Myocyte (in vitro differentiated cells): Measurements from ENCODE around the gene RALY. TPM values are rescaled to one million over a fixed set of nuclear protein-coding genes. Genes with fewer than 3 reads are reported as not detected.
"Not testable (repeated sequence)": the region's sequence is repeated elsewhere in the genome, so short reads cannot be mapped to it uniquely, and the experiment has no call there.

Source experiments
- DNase-seq: peaks from one replicate; pipeline ENCODE4 v3.0.0-alpha.2; 2012; ENCODE audit warnings: low read depth
- total RNA-seq: library from RNA; depleted of rRNA; stranded (reverse); fragments of >200 nt; gene quantifications from 2 replicates; pipeline ENCODE4 v1.2.3, GENCODE V29; 2014

Gene RALY
- total RNA-seq, 1 donor from 2014 or later = 136 TPM

DNA sequence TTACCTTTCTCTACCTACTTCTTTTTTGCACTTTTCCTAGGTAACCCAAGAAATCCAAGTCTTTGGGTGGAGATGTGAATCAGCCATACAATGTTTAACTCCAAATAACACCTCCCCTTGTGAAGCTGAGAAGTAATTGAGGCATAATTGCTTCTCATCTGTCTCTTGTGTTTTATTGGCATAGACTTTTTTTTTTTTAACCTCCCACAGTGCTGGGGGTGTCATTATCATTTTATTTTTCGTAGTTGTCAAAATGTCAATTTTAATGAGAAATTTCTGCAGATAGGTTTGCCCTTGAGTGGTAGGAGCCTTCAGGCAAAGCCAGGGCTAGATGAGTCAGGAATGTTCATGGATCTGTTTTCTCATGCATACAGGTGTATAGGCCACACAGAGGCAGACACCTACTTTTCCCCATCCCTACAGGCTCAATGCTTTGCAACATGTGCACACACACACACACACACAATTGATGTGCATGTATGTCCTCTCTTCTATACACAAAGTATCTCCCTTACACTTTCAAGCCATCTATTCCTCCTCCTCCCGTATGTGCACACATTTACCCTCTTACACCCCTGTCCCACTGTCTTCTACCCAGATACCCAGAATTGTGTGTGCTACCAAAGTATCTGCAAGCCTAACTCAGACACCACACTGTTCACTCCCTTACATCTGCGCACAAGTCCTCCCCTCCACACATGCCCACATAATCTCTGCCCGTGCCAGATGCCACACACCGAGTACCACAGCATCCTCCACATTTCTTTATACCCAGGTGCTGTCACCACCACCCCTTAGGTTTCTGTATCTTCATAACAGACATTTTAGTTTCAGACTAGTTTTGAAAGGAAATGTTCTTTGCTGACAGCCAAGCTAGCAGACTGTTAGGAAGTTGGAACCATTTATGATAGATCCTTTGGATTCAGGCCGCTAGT, 22.0 kb downstream of the RALY start:
- DNase-seq = no peak

DNA sequence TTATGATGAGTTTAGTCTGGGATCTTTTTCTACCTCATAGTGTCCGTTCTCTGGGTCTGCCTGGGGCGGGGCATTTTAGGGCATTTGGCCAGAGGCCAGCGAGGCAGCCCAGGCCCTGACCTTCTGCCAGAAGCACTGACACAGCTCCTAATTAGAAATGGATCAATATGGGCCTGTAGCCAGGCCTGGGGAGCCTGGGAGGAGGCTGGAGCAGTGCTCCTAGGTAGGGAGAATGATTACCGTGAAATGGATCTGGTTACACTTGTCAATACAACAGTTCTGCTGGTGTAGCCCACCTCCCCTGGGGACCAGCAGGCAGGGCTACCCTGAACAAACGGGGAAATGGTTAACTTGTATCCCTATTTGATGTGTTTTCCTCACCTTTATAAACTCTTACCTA, 23.0 kb downstream of the RALY start:
- no peak for DNase-seq

DNA sequence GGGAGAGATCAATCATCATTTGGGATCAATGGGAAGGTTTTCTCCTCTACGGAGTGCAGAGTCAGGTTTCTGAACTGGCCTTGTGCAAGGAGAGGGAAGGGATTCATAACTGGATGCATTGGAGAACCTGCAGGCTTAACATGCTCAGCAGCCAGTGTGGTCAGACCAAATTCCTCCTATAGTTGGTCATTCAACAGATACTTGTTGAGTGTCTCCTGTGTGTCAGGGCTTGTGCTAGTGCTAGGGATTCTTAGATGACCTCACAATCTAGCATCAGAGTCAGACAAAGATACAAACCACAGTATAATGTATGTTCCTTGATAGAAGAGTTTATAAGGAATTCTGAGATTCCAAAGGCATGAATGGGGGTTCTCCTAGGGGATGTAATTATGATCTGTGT, 23.9 kb downstream of the RALY start:
- peak; percentile 58 for DNase-seq

DNA sequence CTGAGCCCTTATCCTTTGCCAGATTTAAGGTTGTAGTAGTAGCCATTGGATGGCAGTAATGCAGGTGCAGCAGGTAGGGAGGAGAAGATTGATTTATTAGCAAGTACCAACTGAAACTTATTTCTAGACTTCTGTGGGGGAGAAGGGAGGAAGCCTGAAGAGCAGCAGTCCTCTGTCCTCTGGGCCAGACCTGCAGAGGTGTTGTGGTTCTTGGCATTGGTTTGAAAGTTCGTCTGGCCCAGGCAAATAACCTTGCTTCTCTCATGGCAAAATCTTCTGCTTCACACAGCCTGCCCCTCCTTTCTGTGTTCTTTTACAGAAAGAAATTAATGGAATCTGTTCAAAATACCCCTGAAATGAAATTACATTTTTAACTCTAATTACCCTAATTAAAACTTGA, 24.5 kb downstream of the RALY start:
- DNase-seq = no peak

DNA sequence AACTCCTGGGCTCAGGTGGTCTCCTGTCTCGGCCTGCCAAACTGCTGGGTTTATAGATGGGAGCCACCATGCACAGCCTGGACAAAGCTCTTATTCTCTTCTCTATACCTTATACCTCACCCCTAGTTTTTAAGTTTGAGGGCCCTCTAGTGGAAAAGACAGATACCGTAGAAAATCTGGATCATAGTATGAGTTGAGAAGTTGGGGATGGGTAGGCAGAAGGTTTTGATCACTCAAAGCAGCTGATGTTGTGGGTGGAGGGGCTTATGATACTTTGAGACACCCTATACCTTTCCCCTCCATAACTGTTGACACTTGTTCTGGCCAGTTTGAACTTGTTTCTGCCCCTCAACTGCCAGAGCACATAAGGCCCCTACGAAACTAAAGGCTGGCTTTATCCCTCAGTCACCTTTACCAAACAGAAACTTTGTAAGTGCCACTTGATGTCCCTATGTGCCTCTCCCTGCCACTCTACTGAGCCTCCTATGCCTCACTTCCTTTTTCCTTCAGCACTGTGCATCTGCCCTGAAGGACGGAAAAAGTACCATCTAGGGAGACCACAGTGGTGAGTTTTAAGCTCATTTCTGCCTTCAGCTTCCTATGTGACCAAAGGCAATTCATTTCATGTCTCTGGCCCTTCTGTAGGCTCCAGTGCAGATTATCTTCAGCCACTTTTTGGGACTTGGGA, 28.6 kb downstream of the RALY start:
- DNase-seq = no peak

DNA sequence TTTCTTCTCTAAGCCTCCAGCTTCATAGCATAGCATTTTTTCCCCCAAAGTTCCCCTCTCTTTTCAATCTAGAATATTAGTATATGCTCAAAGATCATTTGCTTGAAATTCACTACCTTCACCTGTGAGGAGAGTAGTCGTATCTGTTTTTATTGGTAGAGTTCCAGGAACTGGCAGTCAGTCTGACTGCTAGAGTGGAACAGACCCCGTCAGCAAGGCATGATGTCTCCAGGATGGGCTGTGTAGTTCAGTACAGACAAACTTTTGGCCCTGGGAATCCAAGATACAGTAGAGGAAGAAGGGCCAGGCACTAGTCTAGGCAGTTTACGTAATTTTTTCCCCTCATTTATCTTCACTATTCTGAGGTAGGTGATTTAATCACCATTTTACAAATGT, 29.1 kb downstream of the RALY start:
- no peak for DNase-seq

DNA sequence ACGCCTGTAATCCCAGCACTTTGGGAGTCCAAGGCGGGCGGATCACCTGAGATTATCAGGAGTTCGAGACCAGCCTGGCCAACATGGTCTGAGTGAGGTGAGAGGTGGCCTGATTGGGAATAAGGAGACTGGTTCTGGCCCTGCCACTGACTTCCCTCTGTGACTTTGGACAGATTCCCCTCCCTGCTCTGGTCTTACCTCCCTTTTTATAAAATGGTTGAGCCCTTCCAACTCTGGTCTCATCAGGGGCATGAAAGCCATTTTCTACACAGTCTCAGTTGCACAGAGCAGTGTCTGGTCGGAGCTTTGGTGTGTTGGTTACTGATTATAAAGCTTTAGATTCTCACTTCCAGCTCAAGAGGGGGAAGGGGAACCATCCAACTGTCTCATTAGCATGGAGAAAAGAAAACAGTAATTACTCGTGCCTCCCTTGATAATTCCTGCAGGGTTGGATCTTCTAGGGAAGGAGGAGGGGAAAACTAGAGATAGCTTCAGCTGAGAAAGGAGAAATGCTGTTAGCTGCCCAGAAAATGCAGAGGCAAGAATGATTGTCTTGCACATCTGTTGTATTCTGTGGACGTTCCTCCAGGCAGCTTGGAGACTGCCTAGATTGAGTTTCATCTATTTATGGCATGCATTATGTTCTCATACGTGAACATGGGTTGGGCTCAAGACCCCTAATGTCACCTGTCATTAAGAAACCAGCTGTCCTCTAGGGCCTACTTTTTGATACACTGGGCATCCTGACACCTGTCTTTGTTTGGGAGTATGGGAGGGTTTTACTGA, 30.4 kb downstream of the RALY start:
- peak; percentile 85 for DNase-seq

DNA sequence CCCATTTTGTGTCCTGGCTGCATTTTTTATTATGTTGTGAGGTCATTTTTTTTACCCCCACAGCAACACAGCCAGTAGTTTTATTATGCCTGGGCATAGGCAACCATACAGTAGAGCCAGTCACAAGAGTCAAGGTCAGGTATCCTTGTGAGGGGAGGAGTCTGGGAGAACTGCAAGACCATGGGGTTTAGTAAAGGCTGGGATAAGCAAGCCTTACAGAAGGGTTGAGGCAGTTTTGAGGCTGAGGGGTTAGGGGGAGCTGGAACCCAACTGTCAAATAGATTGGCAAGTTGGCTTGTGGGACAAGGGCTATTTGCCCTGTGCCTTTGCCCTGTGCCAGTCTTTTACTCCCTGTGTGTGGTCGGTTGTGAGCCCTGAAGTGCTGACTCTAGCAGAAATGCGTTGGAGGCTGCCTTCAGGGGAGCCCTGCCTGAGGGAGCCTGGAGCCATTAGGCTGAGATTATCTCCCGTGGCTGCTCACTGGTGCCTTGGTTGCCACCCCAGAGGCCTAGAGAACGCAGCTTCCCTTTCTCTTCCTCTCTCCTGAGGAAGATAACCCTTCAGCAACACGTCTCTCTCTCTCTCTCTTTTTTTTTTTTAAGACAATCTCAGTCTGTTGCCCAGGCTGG, 31.1 kb downstream of the RALY start:
- no peak for DNase-seq

DNA sequence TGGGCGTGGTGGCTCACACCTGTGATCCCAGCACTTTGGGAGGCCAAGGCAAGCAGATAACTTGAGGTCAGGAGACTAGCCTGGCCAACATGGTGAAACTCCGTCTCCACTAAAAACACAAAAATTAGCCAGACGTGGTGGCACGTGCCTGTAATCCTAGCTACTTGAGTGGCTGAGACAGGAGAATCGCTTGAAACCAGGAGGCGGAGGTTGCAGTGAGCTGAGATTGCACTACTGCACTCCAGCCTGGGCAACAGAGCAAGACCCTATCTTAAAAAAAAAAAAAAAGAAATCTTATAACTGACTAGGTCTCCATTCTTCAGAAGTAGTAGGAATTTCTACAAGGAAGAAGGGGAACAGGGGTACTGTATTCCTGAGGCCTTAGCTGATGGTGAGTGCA, 34.3 kb downstream of the RALY start:
- not testable (repeated sequence) for DNase-seq

DNA sequence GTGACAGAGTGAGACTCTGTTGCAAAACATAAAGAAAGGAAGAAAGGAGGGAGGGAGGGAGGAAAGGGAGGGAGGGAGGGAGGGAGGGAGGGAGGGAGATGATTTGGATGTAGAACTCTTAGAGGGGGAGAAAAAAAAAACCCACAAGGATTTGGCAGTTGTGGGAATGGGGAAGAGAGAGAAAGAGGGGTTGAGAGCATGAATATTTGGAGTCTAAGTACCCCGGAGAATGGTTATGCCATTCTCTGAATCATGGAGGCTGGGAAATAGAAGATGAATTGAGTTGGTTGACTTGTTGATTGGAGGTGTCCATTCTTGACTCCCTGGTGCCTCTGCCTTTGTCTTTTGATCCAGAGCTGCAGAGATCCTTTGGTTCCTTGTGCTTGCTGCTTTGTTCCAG, 35.7 kb downstream of the RALY start:
- no peak for DNase-seq

DNA sequence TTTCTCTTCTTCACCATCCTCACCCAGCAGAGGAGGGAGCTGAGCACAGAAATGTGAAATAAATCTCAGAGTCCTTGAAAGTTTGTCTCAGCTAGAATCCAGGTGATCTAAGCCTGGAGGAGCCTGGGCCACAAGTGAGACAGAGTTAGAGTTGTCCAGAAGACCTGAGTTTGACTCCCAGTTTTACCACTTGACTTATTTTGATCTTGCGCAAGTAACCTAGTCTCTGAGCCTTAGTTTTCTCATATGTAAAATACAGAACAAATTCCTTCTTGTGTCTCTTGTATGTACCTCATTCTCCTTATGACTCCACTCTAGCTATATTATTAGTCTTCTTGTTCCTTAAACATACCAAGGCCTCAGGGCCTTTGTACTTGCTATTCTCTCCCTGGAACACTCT, 36.7 kb downstream of the RALY start:
- no peak for DNase-seq

DNA sequence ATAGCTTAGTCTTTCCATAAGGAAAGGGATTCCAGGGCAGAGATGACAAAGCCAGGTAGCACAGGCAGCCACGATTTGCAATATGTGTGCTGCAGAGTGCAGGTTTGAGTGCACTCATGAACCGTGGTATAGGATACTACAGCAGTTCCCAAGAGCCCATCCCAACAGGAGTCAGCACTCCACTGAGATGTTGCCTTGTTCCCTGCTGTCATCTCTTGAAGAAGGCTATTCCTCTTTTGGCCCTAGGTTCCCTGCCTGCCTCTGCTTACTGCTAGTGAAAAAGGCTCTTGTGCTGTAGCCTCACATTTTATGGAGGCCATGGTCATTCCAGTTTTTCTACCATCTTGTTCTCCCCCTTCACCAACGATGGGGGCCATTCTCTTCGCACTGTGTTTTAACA, 40.2 kb downstream of the RALY start:
- no peak for DNase-seq

DNA sequence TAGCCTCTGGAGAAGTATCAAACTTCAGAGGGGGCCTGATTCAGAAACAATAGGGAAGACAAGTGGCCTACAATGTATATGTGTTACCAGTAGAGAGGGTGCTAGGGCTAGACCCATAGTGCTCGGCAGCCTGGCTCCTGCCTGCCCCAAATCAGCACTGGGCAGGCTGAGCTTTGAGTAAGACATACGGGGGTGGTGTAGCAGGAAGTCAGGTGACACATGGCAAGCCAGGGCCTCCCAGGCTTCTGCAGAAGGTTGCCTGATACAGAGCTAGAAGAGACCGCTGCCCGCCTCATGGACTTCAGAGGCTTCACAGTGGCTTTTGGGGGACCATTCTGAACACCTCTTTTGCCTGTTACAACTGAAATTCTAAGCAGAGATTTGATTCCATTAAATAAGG, 43.4 kb downstream of the RALY start:
- no peak for DNase-seq

DNA sequence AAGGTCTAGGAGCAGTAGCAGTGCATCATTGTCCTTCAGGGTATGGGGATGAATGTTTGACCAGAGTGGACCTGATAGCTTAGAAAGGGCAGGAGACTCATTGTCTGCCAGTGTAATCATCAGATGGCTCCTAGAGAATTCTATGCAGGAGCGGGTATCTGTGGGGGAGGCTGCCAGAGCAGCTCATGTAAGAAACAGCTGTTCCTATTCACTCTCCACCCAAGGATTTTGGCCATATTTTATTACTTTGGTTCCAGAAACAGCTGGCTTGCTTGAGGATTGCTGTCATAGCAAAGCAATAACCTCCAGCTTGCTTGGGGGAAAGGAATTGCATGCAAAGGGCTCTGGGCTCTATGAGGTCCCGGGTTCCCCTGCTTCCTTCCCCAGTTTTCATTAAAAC, 44.1 kb downstream of the RALY start:
- DNase-seq = peak; percentile 91

DNA sequence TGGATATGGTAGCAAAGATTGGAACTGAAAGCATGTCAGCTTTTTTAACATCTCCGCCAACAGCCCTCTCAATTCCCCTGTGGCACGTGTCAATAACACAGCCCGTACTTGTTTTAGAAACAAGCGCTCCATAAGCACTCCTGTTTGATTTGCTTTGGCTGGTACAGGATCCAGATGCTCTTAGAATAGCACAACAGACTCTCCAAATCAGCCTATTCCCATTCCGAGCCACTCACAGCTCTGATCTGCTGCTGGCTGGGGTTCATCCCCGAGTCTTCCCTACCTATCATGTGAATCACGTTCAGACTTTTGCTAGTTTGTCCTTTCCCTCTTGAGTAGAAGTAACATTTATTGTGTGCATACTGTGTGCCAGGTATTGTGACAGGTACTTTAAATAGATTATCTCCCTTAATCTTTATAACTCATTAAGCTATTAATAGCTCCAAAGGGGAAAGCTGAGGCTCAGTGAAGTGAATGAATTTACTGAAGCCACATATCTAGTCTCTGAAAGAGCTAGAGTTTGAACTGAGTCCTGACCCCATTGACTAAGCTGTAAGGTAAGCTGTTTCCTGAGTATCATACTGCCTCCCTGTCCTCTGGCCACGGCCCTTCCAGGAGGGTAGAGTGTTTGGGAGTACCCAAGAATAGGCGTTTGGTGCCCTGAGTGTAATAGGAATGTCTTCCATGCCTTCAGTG, 46.7 kb downstream of the RALY start:
- DNase-seq = no peak

DNA sequence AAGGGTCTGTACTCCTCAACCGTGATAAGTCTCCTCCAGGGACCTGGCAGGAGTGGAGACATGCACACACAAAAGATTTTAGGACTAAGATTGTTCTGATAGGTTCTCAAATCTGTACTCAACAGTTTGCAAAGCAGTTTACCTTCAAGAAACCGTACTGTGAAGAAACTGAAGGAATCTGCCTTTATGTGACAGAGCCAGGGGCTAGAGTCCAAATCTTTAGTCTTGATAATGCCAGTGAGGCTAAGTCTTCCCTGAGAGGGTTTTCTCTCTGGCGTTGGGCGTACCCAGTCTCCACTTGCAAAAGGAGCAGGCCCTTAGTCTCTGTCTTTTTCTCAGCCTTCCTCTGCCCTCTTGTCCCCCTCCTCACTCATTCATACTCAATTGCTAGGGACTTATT, 47.5 kb downstream of the RALY start:
- no peak for DNase-seq

DNA sequence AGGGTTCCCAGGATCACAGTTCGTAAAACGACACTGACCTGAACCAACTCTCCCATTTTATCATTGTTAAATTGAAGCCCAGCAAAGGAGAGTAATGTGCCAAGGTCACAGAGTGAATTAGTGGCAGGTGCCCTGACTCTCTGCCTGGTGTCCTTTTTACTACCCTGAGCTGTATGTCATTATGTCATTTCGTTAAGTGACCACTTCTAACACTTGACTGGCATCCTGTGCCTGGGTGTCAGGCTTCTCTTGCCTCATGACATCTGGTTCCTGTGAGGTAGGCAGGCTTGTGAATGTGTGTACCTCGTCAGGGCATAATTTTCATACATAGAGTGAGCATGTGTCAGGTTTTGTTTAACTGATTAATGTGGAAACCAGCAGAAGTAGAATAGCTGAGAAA, 48.6 kb downstream of the RALY start:
- no peak for DNase-seq

DNA sequence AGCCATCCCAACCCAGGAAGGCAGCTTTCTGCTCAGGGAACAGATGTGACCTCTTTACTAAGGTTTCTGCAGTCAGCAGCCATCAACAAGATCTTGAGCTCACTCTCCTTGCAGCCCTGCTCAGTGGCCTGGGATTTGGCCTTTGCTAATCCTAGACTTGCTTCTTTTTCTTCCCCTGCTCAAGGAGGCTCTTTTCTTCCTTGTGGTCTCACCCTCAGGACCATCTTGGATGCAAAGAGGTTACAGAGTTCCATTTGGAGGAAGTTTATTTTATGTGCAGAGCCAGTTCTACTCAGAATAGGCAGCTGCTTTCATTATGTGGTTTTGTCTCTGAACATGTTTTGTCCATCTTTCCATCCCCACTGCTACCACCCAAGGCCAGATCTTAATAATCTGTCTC, 49.3 kb downstream of the RALY start:
- no peak for DNase-seq

DNA sequence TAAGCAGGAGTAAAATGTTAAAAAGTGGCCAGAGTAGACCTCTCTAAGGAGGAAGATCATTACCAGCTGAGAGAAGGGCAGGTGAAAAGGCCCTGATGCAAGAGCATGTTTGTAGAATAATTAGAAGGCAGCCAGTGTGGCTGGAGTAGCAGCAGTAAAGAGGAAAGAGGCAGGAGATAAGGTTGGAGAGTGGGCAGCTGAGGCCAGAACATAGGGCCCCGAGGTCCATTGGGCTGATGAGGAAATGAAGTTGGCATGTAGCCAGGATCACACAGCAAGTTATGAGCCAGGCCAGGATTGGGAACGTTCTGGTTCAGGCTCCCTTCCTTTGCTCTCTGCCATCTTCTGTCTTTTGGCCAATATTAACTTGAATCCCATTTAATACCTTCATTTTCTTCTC, 51.6 kb downstream of the RALY start:
- no peak for DNase-seq

DNA sequence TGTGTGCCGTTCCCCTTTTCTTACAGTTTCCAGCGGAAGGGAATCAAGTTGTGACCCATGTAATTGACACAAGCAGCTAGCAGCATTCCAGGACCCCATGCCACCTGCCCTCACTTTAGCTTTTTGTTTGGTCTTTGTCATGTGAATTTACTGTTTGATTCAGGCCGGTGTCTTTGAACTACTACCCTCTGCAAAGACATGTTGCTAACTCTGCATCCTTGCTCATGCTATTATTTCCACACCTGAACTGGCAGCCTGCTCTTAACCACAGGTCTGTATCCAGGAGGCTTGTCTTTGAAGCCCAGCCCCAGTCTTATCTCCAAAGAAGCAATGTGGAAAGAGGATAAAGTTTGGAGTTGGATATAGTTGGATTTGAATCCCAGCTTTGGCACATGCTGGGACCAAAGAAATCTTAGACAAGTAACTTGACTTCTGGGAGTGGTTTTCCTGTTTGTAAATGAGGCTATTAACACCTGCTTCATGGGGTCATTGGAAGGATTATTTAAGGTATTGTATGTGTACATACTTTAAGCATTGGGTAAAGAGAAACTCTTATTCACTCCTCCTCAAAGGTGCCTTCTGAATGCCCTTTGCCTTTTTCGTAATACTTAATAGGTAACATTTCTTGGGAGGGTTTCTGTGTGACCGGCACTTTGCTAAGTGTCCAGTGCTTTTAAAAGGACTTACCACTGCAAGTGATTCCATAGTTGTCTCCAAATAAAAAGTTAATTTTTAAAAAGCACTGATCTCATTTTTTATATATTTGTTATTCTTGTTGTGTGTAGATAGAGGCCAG, 52.4 kb downstream of the RALY start:
- no peak for DNase-seq
